Ovary (tissue), 9 donors: ENCODE measurements around the gene NGEF. TPM values are rescaled to one million over a fixed set of nuclear protein-coding genes. Genes with fewer than 3 reads are reported as not detected.
A peak's percentile ranks its signal among the peaks of the same experiment; 100 is the strongest.

ENCODE experiments used
- DNase-seq, 5 donors: peaks; one replicate each; pipeline ENCODE4 v3.0.0-alpha.2; 2019 to 2020
- H3K27ac ChIP-seq, 2 donors: fragments of 200-600 bp; one replicate each; pipeline versions ENCODE4 v1.5.1 to v1.8.0; 2019 to 2022
- H3K27me3 ChIP-seq: fragments of 200-600 bp; one replicate; pipeline ENCODE4 v1.8.0; 2022
- H3K36me3 ChIP-seq: fragments of 200-600 bp; sonication (generic); one replicate; pipeline ENCODE4 v1.5.1; 2019
- H3K4me1 ChIP-seq: one replicate; pipeline ENCODE4 v1.8.1; 2013; ENCODE audit warnings: mild to moderate bottlenecking, moderate library complexity; ENCODE audit not compliant: insufficient read depth
- H3K4me3 ChIP-seq: fragments of 200-600 bp; sonication (generic); one replicate; pipeline ENCODE4 v1.5.1; 2017
- H3K9me3 ChIP-seq, 2 donors: fragments of 200-600 bp in 1 of 2; sonication (generic) in 1 of 2; one replicate each; pipeline versions ENCODE4 v1.5.1 to v1.8.1; 2013 to 2019; ENCODE audit warnings: mild to moderate bottlenecking in 1 of 2, moderate library complexity in 1 of 2
- CTCF ChIP-seq, 3 donors: fragments of 450-650 bp in 2 of 3; fragments of 200-600 bp in 1 of 3; IDR thresholded peaks; one replicate each; pipeline versions ENCODE4 v1.5.1 to v1.8.0; 2016 to 2022; ENCODE audit warnings: antibody characterized with exemption in 3 of 3, mild to moderate bottlenecking in 1 of 3
- EP300 ChIP-seq: sonication (generic); formaldehyde crosslinking; IDR thresholded peaks from one replicate; pipeline ENCODE4 v1.6.1; 2017; ENCODE audit warnings: antibody characterized with exemption
- POLR2A ChIP-seq: fragments of 450-650 bp; IDR thresholded peaks from one replicate; pipeline ENCODE4 v1.6.1; 2017; ENCODE audit warnings: antibody characterized with exemption, mild to moderate bottlenecking, moderate library complexity
- WGBS, 3 donors: extraction: QIAGEN DNeasy Blood & Tissue Kit in 1 of 3; methylation state at CpG; one replicate each; pipeline versions ENCODE4 v1.1.5 to v1.1.7; 2013 to 2017; 5-methylcytosine and 5-hydroxymethylcytosine counted together
- intact Hi-C, 4 donors: fragments of 100-400 bp; cut with DNase I; formaldehyde crosslinking; loops; one replicate each; pipeline versions ENCODE4 v1.11.0 to v1.15.1; 2022 to 2023
- polyA plus RNA-seq, 2 donors: library from polyadenylated mRNA; stranded (reverse); fragments of 200-250 nt in 1 of 2; fragments of 350-450 nt in 1 of 2; fragmentation: Illumina TruSeq in 1 of 2; extraction: RNeasy Lipid Tissue Mini Kit (QIAGEN cat#74804) in 1 of 2; gene quantifications; one replicate each; pipeline ENCODE4 v1.2.3, GENCODE V29; 2013 to 2014
- total RNA-seq, 7 donors: library from RNA; depleted of rRNA in 2 of 7; stranded (reverse); fragments of >200 nt in 2 of 7; fragmentation: NEBNext Ultra II Directional in 3 of 7; extraction: Animal tissue kit (Norgen Biotek cat#: 25700) in 3 of 7; gene quantifications; one replicate each; pipeline versions ENCODE4 v1.1.0 to v1.2.4, GENCODE V29; 2016 to 2023
- donor health status: DM: no; HTN: no; CAD: no; lungs with moderate emphysema.
- donor health status: DM: no; HTN: no; CAD: no.
- donor health status: Bipolar disorder and iron deficiency.
- donor health status: DM: yes; HTN: yes; CAD: no.
- donor health status: DM: no; HTN: no; CAD: no.
- donor health status: DM: yes; HTN: yes; CAD: no.

NGEF gene
- total and polyA plus RNA-seq, 9 donors: 0.18 to 3.1 (median 0.80) TPM

- intact Hi-C loops: no loop called here
These were observed 47.5 kb upstream of the NGEF start for GRCh38 chr2:233060501-233060979.

GRCh38 chr2:233059797-233060500 is 46.9 kb upstream of the NGEF start, which contains the start of gene INPP5D:
Gene INPP5D (plus strand): TSS chr2:233060342. CDS start chr2:233060479, 137 bp downstream.
- intact Hi-C loops: no loop called here
- Histone ChIP-seq H3K36me3 (no peaks in the 10 kb centered on the region), H3K27ac (no peak within 1 kb of the TSS), H3K4me3 (peak within 1 kb of the TSS; percentile 16), H3K4me1 (peaks cover 5% of the 10 kb centered on the region), H3K27me3 (no peaks in the 10 kb centered on the region), H3K9me3 (no peaks in the 10 kb centered on the region)
- WGBS, 3 donors: 71 to 75% (median 73%) methylated on average over 24 to 26 of the region's 26 CpGs
- TF ChIP-seq EP300: no peak
- no peak for TF ChIP-seq CTCF (IDR thresholded peaks at IDR 0.05)
- TF ChIP-seq POLR2A: no peak
- no peak for DNase-seq

More at GRCh38 chr2:233060501-233060979, 47.5 kb upstream of the NGEF start:
- Histone ChIP-seq H3K4me1 (peaks cover 5% of the 10 kb centered on the region), H3K27me3 (no peaks in the 10 kb centered on the region), H3K36me3 (no peaks in the 10 kb centered on the region), H3K4me3 (peak overlapping the region; percentile 16), H3K9me3 (no peaks in the 10 kb centered on the region), H3K27ac (no peak overlapping the region)
- TF ChIP-seq POLR2A (no peak), CTCF (IDR thresholded peaks at IDR 0.05) (no peak), EP300 (no peak)
- no peak for DNase-seq
- 80 to 93% (median 87%) methylated on average over 13 of the region's 13 CpGs for WGBS, 3 donors

- intact Hi-C loops: no loop called here
- H3K4me1 ChIP-seq: peaks cover 5% of the 10 kb centered on the region
- no peak for DNase-seq
- no peaks in the 10 kb centered on the region for H3K9me3 ChIP-seq
- no peak for TF ChIP-seq CTCF (IDR thresholded peaks at IDR 0.05)
- TF ChIP-seq EP300: no peak
- TF ChIP-seq POLR2A: no peak
- no peaks in the 10 kb centered on the region for H3K27me3 ChIP-seq
- H3K36me3 ChIP-seq: no peaks in the 10 kb centered on the region
- 64 to 75% (median 66%) methylated on average over 7 of the region's 7 CpGs for WGBS, 3 donors
- H3K4me3 ChIP-seq: no peak overlapping the region
- no peak overlapping the region for H3K27ac ChIP-seq
These were observed 46.4 kb upstream of the NGEF start for GRCh38 chr2:233059547-233059796.

GRCh38 chr2:233058717-233059546 is 45.9 kb upstream of the NGEF start:
- Histone ChIP-seq H3K4me3 (no peak overlapping the region), H3K27ac (no peak overlapping the region), H3K4me1 (peaks cover 5% of the 10 kb centered on the region), H3K27me3 (no peaks in the 10 kb centered on the region), H3K36me3 (no peaks in the 10 kb centered on the region), H3K9me3 (no peaks in the 10 kb centered on the region)
- 90 to 91% (median 91%) methylated on average over 24 of the region's 24 CpGs for WGBS, 3 donors
- TF ChIP-seq EP300: no peak
- no peak for TF ChIP-seq POLR2A
- no peak for TF ChIP-seq CTCF (IDR thresholded peaks at IDR 0.05)
- intact Hi-C loops: no loop called here
- peak in 1 of 5 donors; percentile 16 for DNase-seq
